A673 (cell line): ENCODE data around the gene SRSF5.

Source experiments
- CTCF ChIP-seq: fragments of 300-800, 200-600 bp; sonication (generic); conservative IDR thresholded peaks from 2 replicates; pipeline ENCODE4 v1.5.1; 2017; ENCODE audit warnings: low read depth, mild to moderate bottlenecking, antibody characterized with exemption, low read length, moderate library complexity, mixed read lengths
- EZH2 ChIP-seq: fragments of 200-600 bp; sonication (generic); IDR thresholded peaks from 2 replicates; pipeline ENCODE4 v1.6.1; 2017; ENCODE audit warnings: borderline replicate concordance, low read depth, mild to moderate bottlenecking, mixed read lengths, antibody characterized with exemption, low read length; ENCODE audit not compliant: poor library complexity, severe bottlenecking

- TF ChIP-seq CTCF (no peak), EZH2 (no peak)
Observed at GRCh38 chr14:69811868-69812252, 44.9 kb downstream of the SRSF5 start.
